Measurements from ENCODE around the gene SSC5D.

GRCh38 chr19:55462722-55463121, 25.5 kb upstream of the SSC5D start:
- TF ChIP-seq YY1 (IDR thresholded peaks at IDR 0.05; ENCODE audit: low read depth) (no peak), EGR1 (IDR thresholded peaks at IDR 0.05) (no peak), EP300 (IDR thresholded peaks at IDR 0.05; ENCODE audit: borderline replicate concordance) (no peak), CEBPB (IDR thresholded peaks at IDR 0.05) (no peak), NFIC (IDR thresholded peaks at IDR 0.05) (no peak), TAF1 (IDR thresholded peaks at IDR 0.05; ENCODE audit: low read depth) (no peak), RAD21 (IDR thresholded peaks at IDR 0.05; ENCODE audit: low read depth) (no peak), USF1 (IDR thresholded peaks at IDR 0.05) (no peak), TCF12 (IDR thresholded peaks at IDR 0.05; ENCODE audit: low read depth) (no peak), REST (IDR thresholded peaks at IDR 0.05; ENCODE audit: low read depth) (no peak), MAX (IDR thresholded peaks at IDR 0.05) (no peak), TEAD4 (IDR thresholded peaks at IDR 0.05) (no peak), ZBTB7A (IDR thresholded peaks at IDR 0.05; ENCODE audit: low read depth) (no peak), CREB1 (IDR thresholded peaks at IDR 0.05; ENCODE audit: low read depth) (no peak)

Data from Ishikawa (cell line).